HG02885 (cell line): ENCODE results near the gene LRRC75A.
"Not testable (repeated sequence)": the region's sequence is repeated elsewhere in the genome, so short reads cannot be mapped to it uniquely, and the experiment has no call there.

Experiments used
- ATAC-seq: cut with Tn5 transposase; IDR thresholded peaks from one replicate; pipeline ENCODE4 v1.9.1; 2021; ENCODE audit warnings: mild to moderate bottlenecking; ENCODE audit not compliant: unreplicated experiment, poor library complexity

The LRRC75A gene

DNA sequence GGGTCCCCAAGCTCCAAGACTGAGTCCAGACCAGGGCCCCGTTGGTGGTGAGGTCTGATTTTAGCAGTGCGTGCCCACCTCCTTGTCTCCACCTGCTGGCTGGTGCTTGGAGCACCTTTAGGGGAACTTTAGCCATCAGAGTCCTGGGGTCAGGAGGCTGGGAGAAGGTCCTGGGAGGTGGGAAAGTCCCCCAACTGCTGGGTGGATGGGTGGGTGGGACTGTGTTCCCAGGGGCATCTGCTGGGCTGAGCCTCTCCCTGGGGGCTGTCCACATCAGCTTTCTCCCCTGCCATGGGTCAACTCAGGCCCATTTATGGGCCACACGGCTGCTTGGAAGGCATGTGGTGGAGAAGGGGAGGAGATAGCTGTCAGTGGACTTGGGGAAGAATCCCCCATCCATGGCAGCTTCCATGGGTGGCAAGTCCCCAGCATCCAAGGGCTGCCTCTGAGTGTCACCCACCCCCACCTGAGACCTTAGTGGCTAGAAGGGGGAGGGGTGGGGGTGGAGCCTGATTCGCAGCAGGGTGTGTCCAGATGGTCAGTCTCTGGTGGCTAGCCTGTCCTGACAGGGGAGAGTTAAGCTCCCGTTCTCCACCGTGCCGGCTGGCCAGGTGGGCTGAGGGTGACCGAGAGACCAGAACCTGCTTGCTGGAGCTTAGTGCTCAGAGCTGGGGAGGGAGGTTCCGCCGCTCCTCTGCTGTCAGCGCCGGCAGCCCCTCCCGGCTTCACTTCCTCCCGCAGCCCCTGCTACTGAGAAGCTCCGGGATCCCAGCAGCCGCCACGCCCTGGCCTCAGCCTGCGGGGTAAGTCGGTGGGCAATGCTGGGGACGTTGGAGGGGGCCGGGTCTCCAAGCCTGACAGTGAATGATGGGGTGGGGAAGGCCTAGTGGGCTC, 76.7 kb downstream of the LRRC75A start, which contains the start of gene TRPV2:
TSS of gene TRPV2 (plus strand) at position 541 of the 894 bp plus-strand sequence. CDS start 2,098 bp downstream, outside the sequence.
- peak; percentile 55 for ATAC-seq

DNA sequence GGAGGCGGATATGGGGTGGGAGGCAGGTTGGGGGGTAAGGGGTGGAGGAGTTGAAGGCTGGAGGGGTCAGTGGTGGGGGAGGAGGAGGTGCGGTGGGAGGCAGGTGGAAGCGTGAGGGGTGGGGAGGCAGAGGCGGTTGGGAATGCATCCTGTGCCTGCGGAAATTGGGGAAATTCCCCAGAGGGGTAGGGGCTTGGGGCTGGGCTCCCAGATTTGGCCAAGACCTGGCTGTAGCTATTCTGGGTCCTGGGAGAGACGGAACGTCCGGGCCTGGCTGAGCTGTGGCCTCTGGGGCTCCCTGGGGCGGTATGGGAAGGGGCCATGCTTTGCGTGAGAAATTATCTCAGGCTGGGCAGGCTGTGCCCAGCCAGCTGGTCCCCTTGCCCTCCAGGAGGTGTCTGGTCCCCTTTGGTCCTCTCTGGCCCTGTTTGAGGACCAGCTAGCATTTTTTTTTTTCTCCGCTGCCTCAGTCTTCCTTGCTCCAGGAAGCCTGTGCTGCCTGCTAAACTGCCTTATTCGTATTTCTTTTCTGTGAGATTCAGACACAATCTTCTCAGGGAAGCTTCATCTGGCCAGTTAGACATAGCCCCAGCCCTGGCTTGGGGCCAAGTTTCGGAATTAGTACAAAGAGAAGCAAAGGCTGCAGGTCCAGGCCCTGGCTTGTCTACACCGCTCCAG, 83.9 kb downstream of the LRRC75A start:
- peak; percentile 93 for ATAC-seq

DNA sequence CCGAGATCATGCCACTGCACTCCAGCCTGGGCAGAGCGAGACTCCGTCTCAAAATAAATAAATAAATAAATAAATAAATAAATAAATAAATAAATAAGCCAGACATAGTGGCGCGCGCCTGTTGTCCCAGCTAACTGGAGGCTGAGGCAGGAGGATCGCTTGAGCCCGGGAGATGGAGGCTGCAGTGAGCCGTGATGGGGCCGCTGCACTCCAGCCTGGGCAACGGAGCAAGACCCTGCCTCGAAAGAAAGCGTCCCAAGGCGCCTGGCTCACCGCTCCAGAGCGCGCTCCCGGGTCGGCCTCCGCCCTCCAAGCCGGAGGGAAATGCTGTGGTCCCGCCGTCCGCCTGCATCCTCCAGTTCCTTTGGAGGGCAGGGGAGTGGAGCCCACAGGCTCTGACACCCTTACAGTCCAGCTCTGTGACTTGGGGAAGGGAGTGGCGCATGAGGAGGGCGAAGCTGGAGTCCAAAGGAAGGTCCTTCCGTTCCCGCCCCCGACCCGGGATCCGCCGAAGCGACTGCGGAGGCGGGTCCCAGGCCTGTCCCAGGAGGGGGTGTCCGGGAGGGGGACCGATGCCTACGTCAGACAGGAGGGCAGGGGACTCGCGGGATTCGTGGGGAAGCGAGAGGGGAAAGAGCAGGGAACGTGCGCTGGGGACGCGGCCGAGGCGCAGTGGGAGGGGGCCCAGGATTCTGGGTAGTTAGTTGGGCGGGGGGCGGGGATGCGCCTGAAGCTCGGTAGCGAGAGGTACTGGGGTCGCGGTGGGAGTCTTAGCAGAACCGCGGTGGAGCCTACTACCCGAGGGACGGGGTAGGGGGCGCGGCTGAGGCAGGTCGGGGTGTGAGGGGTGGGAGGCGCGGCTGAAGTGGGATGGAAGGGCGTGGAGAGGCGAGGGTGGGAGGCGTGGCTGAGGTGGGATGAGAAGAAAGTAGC, 85.0 kb downstream of the LRRC75A start:
- ATAC-seq = no peak

DNA sequence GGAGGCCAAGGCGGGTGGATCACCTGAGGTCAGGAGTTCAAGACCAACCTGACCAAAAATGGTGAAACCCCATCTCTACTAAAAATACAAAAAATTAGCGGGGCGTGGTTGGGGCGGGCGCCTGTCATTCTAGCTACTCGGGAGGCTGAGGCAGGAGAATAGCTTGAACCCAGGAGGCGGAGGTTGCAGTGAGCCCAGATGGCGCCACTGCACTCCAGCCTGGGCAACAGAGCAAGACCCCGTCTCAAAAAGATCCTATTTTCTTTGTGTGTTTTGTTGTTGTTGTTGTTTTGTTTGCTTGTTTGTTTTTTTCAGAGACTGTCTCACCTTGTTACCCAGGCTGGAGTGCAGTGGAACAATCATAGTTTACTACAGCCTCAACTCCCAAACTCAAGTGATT, 88.1 kb downstream of the LRRC75A start:
- not testable (repeated sequence) for ATAC-seq

DNA sequence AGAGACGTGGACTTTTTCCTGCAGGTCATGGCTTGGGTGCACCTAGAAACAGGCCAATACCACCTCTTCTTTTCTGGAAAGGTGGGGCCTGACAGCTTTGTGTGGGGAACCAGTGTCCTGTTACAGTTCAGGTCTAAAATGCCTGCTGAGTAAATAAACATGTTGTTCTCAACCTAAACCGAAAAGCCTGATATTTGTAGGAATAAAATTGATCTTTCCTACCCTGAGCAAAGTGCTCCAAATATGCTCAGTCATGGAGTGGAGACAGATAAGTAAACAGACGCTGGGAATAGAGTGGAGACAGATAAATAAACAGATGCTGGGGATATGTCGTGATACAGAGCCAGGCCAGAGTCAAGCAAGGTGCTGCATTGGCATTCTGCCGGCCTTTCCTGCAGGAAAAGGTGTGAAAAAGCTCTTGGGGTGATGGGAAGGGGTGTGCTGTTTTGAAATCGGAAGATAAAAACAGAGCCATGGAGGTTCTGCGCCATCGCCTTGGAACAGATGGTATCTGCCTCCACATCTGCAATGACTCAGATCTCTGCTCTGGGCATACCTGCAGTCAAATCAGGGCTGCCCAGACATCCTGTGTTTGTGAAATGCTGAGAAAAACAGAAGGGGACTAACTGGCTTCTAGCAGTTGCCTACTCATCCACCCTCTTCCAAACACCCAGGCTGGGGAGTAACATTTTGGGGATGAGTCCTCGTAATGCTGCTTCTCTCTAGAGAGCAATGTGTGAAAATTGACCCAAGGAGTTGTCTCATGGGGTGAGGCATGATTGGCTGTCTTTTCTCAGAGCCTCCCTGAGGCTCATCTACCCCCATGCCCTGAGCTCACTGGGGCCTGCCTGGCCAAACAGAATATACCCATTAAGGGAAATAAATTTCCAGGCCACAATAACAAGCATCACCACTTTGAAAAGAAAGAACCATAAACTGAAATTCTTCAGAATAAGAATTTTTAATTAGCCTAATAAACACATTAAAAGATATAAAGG, 93.4 kb downstream of the LRRC75A start:
- ATAC-seq = no peak

DNA sequence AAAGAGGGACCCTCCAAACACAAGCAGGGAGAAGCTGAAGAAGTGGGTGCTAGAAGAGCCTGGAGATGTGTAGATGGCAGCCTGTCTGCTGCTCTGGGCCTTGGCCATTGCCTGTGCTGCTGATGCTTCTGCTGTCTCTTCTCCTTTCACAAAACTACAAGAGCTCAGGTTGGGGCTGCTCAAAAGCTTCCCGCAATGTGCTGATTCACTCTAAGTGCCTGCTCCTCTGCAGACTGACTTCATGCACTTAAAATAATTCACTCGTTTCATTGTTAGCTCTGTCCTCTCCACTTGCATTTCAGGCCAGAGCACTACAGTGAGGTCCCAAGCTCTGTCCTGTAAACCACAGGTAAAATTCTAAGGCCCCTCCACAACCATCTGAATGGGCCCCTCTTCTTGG, 95.3 kb downstream of the LRRC75A start:
- not testable (repeated sequence) for ATAC-seq

DNA sequence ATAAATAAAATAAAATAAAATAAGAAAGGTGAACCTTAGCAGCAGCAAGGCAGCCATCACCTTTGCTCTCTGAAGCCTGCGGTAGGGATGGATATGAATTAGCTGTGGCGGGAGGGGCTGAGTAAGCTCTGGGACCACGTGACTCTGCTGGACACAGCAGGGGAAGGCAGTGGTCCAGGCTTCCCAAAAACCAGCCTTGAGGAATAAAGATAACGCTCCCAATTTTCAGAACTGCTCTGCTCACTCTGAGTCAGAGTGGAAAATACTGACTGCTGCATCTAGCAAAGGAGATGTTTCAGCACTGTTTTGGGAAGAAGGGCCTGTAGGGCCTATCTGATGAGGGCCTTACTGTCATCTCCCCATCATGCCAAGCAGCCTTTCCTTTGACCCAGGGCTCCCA, 96.1 kb downstream of the LRRC75A start:
- ATAC-seq = not testable (repeated sequence)

DNA sequence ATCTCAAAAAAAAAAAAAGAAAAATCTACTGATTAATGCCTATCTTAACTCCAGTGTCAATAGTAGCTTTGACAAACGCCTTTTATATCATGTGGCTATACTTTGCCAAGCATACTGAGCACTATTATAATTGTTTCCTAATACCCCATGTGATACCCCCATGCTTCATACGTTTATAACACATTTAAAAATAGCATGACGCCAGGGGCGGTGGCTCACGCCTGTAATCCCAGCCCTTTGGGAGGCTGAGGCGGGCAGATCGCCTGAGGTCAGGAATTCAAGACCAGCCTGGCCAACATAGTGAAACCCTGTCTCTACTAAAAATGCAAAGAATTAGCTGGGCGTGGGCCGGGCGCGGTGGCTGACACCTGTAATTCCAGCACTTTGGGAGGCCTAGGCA, 99.5 kb downstream of the LRRC75A start:
- ATAC-seq = not testable (repeated sequence)
